Measurements from ENCODE around the gene TPRG1. TPM values are rescaled to one million over a fixed set of nuclear protein-coding genes. Genes with fewer than 3 reads are reported as not detected.

TPRG1 gene
- total RNA-seq, 1 donor from 2014 or later: 0.71 TPM

DNA sequence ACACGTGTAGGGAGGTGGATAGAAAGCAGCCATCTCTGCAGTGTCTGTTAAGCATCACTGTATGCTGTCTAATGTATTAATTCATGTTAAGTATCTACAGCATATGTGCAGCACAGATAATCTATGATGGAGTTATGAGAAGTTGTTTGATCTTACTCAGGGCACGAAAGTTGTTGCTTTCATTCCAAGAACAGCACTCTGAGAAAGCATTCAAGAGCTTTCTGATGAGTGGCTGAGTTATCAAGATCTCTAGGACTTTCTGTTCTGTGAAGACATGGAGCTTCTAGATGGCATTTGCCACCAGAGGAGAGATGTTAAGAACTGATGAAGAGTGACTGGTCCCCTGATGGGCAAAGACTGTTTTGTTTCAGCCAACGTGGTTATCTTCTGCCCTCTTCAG is 22.6 kb upstream of the TPRG1 start:
- TF ChIP-seq EZH2phosphoT487 (IDR thresholded peaks at IDR 0.05) (no peak), EZH2 (IDR thresholded peaks at IDR 0.05) (no peak)
- TF ChIP-seq, protein P1, sequence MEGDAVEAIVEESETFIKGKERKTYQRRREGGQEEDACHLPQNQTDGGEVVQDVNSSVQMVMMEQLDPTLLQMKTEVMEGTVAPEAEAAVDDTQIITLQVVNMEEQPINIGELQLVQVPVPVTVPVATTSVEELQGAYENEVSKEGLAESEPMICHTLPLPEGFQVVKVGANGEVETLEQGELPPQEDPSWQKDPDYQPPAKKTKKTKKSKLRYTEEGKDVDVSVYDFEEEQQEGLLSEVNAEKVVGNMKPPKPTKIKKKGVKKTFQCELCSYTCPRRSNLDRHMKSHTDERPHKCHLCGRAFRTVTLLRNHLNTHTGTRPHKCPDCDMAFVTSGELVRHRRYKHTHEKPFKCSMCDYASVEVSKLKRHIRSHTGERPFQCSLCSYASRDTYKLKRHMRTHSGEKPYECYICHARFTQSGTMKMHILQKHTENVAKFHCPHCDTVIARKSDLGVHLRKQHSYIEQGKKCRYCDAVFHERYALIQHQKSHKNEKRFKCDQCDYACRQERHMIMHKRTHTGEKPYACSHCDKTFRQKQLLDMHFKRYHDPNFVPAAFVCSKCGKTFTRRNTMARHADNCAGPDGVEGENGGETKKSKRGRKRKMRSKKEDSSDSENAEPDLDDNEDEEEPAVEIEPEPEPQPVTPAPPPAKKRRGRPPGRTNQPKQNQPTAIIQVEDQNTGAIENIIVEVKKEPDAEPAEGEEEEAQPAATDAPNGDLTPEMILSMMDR (IDR thresholded peaks at IDR 0.05): no peak
- H3K9ac ChIP-seq: no peak overlapping the region

DNA sequence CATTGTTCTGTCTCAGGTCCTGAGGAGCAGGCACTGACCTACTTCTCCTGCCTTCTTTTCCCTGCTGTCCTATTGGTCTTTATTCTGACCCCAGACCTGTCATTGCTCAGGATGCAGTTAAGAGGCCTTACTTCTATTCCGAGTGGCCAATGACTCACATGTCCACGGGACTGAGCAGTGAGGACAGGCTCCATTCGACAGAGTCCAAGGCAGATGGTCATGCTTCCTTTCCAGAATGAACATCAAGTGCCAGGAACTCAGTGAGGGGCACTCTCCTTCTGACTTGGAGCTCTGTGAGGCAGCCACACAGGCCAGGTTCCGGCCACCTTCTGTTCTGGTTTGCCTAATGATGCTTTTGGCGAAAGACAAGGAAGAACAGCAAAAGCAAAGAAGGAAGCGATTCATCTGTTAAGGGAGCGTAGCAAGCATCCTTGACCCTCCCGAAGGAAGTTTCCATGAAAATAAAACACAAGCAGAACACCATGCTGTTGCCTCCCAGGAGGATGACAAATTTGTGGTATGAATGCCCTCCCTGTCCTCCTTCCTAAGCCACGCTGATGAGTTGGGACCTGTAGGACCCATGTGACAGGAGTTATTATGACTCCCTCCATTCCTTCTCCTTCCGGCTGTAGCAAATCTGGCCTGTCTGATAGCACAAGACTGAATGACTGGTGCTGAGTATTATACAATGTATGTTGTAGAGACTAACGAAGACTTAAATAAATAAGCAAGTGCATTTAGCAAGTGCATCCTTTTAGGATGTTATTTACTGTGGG is 14.4 kb upstream of the TPRG1 start:
- Histone ChIP-seq H3K4me3 (no peak overlapping the region), H3K4me1 (no peaks in the 10 kb centered on the region), H4K20me1 (ENCODE audit: low read depth) (no peaks in the 10 kb centered on the region), H2AFZ (replicated peaks) (no peak overlapping the region), H3F3A (ENCODE audit: low read depth) (no peaks in the 10 kb centered on the region), H3K79me2 (ENCODE audit: low read depth) (no peaks in the 10 kb centered on the region), H3K36me3 (no peaks in the 10 kb centered on the region), H3K27me3 (no peaks in the 10 kb centered on the region), H3K27ac (no peak overlapping the region), H3K9me3 (ENCODE audit: low read depth) (no peaks in the 10 kb centered on the region), H3K4me2 (no peak overlapping the region), H3K9ac (no peak overlapping the region)
- no peaks in the 10 kb centered on the region for H3K4me1 Mint-ChIP-seq
- H3K36me3 Mint-ChIP-seq: no peaks in the 10 kb centered on the region
- H3K27me3 Mint-ChIP-seq (ENCODE audit: insufficient read depth, low read depth): no peaks in the 10 kb centered on the region
- DNase-seq (ENCODE audit: low spot score): no peak
- TF ChIP-seq EZH2phosphoT487 (IDR thresholded peaks at IDR 0.05): no peak
- no peak overlapping the region for H3K4me3 Mint-ChIP-seq
- H3K27ac Mint-ChIP-seq: no peak overlapping the region
- peaks cover 2% of the 10 kb centered on the region for H3K9me3 Mint-ChIP-seq

More for the DNA sequence above, 22.6 kb upstream of the TPRG1 start:
- H2AFZ ChIP-seq (replicated peaks): no peak overlapping the region
- H3K27ac ChIP-seq: no peak overlapping the region
- Mint-ChIP-seq H3K4me1 (peaks cover 13% of the 10 kb centered on the region), H3K9me3 (no peaks in the 10 kb centered on the region), H3K27me3 (ENCODE audit: insufficient read depth, low read depth) (peaks cover 3% of the 10 kb centered on the region), H3K4me3 (no peak overlapping the region), H3K27ac (no peak overlapping the region), H3K36me3 (no peaks in the 10 kb centered on the region)
- no peaks in the 10 kb centered on the region for H3K9me3 ChIP-seq (ENCODE audit: low read depth)
- no peaks in the 10 kb centered on the region for H3K36me3 ChIP-seq
- no peak overlapping the region for H3K4me3 ChIP-seq
- no peaks in the 10 kb centered on the region for H3K27me3 ChIP-seq
- no peaks in the 10 kb centered on the region for H4K20me1 ChIP-seq (ENCODE audit: low read depth)
- H3F3A ChIP-seq (ENCODE audit: low read depth): no peaks in the 10 kb centered on the region
- no peak for DNase-seq (ENCODE audit: low spot score)
- no peak overlapping the region for H3K4me2 ChIP-seq
- H3K4me1 ChIP-seq: no peaks in the 10 kb centered on the region
- H3K79me2 ChIP-seq (ENCODE audit: low read depth): no peaks in the 10 kb centered on the region

DNA sequence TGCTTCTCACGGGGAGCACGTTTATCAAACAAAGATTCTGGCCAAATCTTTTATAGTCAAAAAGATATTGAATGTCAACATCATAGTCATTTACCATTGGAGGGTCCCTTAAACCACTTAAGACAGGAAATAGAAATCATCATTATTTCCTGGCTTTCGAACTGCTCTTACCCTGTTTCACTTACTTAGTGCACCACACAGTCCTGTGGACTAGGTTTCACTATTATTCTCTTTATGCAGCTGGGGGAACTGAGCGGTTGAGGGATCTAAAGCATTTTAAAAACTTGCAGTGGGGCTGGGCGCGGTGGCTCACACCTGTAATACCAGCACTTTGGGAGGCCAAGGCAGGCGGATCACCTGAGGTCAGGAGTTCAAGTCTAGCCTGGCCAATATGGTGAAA is 13.7 kb upstream of the TPRG1 start:
- Mint-ChIP-seq H3K4me3 (no peak overlapping the region), H3K9me3 (peaks cover 2% of the 10 kb centered on the region), H3K27ac (no peak overlapping the region), H3K4me1 (no peaks in the 10 kb centered on the region), H3K36me3 (no peaks in the 10 kb centered on the region), H3K27me3 (ENCODE audit: insufficient read depth, low read depth) (no peaks in the 10 kb centered on the region)
- no peaks in the 10 kb centered on the region for H3K9me3 ChIP-seq (ENCODE audit: low read depth)
- no peak overlapping the region for H2AFZ ChIP-seq (replicated peaks)
- H3K4me3 ChIP-seq: no peak overlapping the region
- no peak overlapping the region for H3K27ac ChIP-seq
- H3K27me3 ChIP-seq: no peaks in the 10 kb centered on the region
- H3K4me2 ChIP-seq: no peak overlapping the region
- no peaks in the 10 kb centered on the region for H3K4me1 ChIP-seq
- no peaks in the 10 kb centered on the region for H3K36me3 ChIP-seq
- H3K9ac ChIP-seq: no peak overlapping the region
- no peaks in the 10 kb centered on the region for H3K79me2 ChIP-seq (ENCODE audit: low read depth)
- H3F3A ChIP-seq (ENCODE audit: low read depth): no peaks in the 10 kb centered on the region
- no peaks in the 10 kb centered on the region for H4K20me1 ChIP-seq (ENCODE audit: low read depth)
- no peak for TF ChIP-seq EZH2phosphoT487 (IDR thresholded peaks at IDR 0.05)
- TF ChIP-seq, protein P1 (IDR thresholded peaks at IDR 0.05): no peak
- no peak for DNase-seq (ENCODE audit: low spot score)

Data from neural progenitor cell (in vitro differentiated cells).